HepG2 (cell line): ENCODE data around the gene ABHD17A. TPM values are rescaled to one million over a fixed set of nuclear protein-coding genes. Genes with fewer than 3 reads are reported as not detected.

Source experiments
- ARNT2 ChIP-seq: sonication (generic); formaldehyde crosslinking; IDR thresholded peaks from 2 replicates; pipeline ENCODE4 v1.8.0; 2022; ENCODE audit warnings: mild to moderate bottlenecking, low read depth, missing genetic modification reagents, moderate library complexity
- IKZF1 ChIP-seq: fragments of 450-650 bp; IDR thresholded peaks from 2 replicates; pipeline ENCODE4 v1.7.1; 2016
- JUNB ChIP-seq: sonication (generic); formaldehyde crosslinking; IDR thresholded peaks from 2 replicates; pipeline ENCODE4 v1.8.0; 2022; ENCODE audit warnings: missing genetic modification reagents, mild to moderate bottlenecking, borderline replicate concordance
- LCORL ChIP-seq, 2 experiments: fragments of 450-650 bp in 1 of 2; sonication (generic) in 1 of 2; formaldehyde crosslinking in 1 of 2; IDR thresholded peaks; 2 replicates each; pipeline versions ENCODE4 v1.5.0 to v1.6.1; 2017 to 2020; ENCODE audit warnings: antibody characterized with exemption in 1 of 2, missing genetic modification reagents in 1 of 2
- PCBP2 ChIP-seq: fragments of 200-400 bp; formaldehyde crosslinking; optimal IDR thresholded peaks from 2 replicates; pipeline ENCODE3; 2018; ENCODE audit warnings: low read length, low read depth; ENCODE audit not compliant: poor library complexity, severe bottlenecking
- PRPF4 ChIP-seq: fragments of 200-400 bp; formaldehyde crosslinking; IDR thresholded peaks from 2 replicates; pipeline ENCODE4 v1.6.1; 2016; ENCODE audit warnings: low read length, low read depth; ENCODE audit not compliant: poor library complexity, severe bottlenecking
- RAD21 ChIP-seq: fragments of 450-650 bp; formaldehyde crosslinking; IDR thresholded peaks from 2 replicates; pipeline ENCODE4 v1.5.0; 2020; ENCODE audit warnings: mild to moderate bottlenecking
- RELA ChIP-seq: sonication (generic); formaldehyde crosslinking; IDR thresholded peaks from 2 replicates; pipeline ENCODE4 v1.4.0; 2020; ENCODE audit warnings: missing genetic modification reagents
- TARDBP ChIP-seq: sonication (generic); formaldehyde crosslinking; IDR thresholded peaks from 2 replicates; pipeline ENCODE4 v1.8.0; 2022; ENCODE audit warnings: mild to moderate bottlenecking, missing genetic modification reagents
- TCF12 ChIP-seq, 2 experiments: fragments of 450-650 bp in 1 of 2; sonication (generic) in 1 of 2; formaldehyde crosslinking in 1 of 2; IDR thresholded peaks; 2 replicates each; pipeline versions ENCODE4 v1.6.1 to v1.8.0; 2017 to 2022; ENCODE audit warnings: antibody characterized with exemption in 1 of 2, mild to moderate bottlenecking in 1 of 2, missing genetic modification reagents in 1 of 2, moderate library complexity in 1 of 2
- ZBTB38 ChIP-seq: sonication (generic); formaldehyde crosslinking; IDR thresholded peaks from 2 replicates; pipeline ENCODE4 v1.5.1; 2020; ENCODE audit warnings: mild to moderate bottlenecking, missing genetic modification reagents
- ZNF121 ChIP-seq: sonication (generic); formaldehyde crosslinking; IDR thresholded peaks from 2 replicates; pipeline ENCODE4 v1.5.0; 2020; ENCODE audit warnings: mild to moderate bottlenecking, missing genetic modification reagents
- ZNF180 ChIP-seq: sonication (generic); formaldehyde crosslinking; IDR thresholded peaks from 2 replicates; pipeline ENCODE4 v1.4.0; 2020; ENCODE audit warnings: low read depth, missing genetic modification reagents, borderline replicate concordance
- ZNF605 ChIP-seq: sonication (generic); formaldehyde crosslinking; IDR thresholded peaks from 2 replicates; pipeline ENCODE4 v1.8.0; 2022; ENCODE audit warnings: mild to moderate bottlenecking, missing genetic modification reagents
- ZNF883 ChIP-seq: sonication (generic); formaldehyde crosslinking; IDR thresholded peaks from 2 replicates; pipeline ENCODE4 v1.5.1; 2020; ENCODE audit warnings: mild to moderate bottlenecking, missing genetic modification reagents; ENCODE audit errors: not compliant biosample characterization
- polyA plus RNA-seq, 8 experiments: library from polyadenylated mRNA; depleted of rRNA in 3 of 8; stranded (reverse) in 7 of 8; unstranded in 1 of 8; fragments of >200 nt; fragmentation: Illumina TruSeq in 4 of 8; extraction: Trizol in 4 of 8; gene quantifications; 2 replicates each; pipeline versions ENCODE4 v1.2.1 to v1.2.3, GENCODE V29; 2011 to 2016; ENCODE audit warnings: low read depth in 4 of 8, missing spikeins in 1 of 8, mixed read lengths in 1 of 8; ENCODE audit not compliant: insufficient read depth in 1 of 8
- total RNA-seq, 5 experiments: library from RNA; depleted of rRNA; stranded (reverse); fragments of >200 nt; fragmentation: Illumina TruSeq; extraction: Trizol; gene quantifications; 2 replicates each; pipeline ENCODE4 v1.2.3, GENCODE V29; 2016; ENCODE audit warnings: low read depth in 1 of 5
- TF ChIP-seq, protein P1 (sequence below), 2 experiments: fragments of 450-650 bp in 1 of 2; sonication (generic) in 1 of 2; formaldehyde crosslinking; IDR thresholded peaks; 2 replicates each; pipeline versions ENCODE4 v1.5.0 to v1.8.0; 2020 to 2022; ENCODE audit warnings: mild to moderate bottlenecking in 1 of 2, missing genetic modification reagents in 1 of 2
- TF ChIP-seq, protein P2 (sequence below): sonication (generic); formaldehyde crosslinking; IDR thresholded peaks from 2 replicates; pipeline ENCODE4 v1.4.0; 2020; ENCODE audit warnings: mild to moderate bottlenecking, missing genetic modification reagents
- TF ChIP-seq, protein P3 (sequence below): sonication (generic); formaldehyde crosslinking; IDR thresholded peaks from 2 replicates; pipeline ENCODE4 v1.9.0; 2021; ENCODE audit warnings: missing genetic modification reagents, borderline replicate concordance
- TF ChIP-seq, protein P4 (sequence below): sonication (generic); formaldehyde crosslinking; IDR thresholded peaks from 2 replicates; pipeline ENCODE4 v1.5.1; 2020; ENCODE audit warnings: missing genetic modification reagents, mild to moderate bottlenecking, borderline replicate concordance
- TF ChIP-seq, protein P5 (sequence below): IDR thresholded peaks from 2 replicates; pipeline ENCODE4 v1.6.1; 2016; ENCODE audit warnings: low read depth

The ABHD17A gene
- total and polyA plus RNA-seq, 2 of the 13 experiments (the other 11 are each of a cell fraction or from before 2014, with no cell fraction given), result 27.7 to 40.8 TPM

DNA sequence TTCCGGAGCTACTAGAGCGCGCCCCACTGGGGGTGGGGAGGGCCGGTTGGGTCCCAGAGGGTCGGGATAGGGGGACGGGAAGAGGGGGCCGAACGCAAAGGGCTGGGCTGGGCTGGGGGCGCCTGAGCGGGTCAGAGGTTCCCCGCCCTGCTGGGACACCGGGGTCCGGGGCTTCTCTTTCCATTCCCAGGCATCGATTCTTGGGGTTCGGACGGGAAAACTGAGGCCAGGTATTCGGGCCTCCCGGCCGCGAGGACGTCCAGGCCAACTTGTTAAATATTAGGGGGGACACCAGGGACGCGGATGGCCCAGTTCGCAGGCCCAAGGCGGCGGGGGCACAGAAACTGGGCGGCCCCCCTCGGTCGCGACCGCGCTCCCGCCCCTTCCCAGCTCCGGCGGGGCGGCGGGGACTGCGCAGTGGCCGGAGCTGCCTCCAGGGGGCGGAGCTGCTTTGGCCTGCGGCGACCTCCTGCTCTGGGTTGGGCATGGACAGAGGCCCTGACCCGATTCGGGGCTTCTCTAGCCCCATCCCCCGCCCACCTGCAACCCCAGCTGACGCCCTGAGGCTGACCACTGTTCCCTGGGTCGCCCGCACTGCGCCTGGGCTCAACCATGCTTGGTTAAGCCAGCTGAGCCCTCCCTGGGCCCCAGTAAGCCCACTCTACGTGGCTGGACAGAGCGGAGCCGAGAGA lies 20.7 kb downstream of the ABHD17A start (continued):
- TF ChIP-seq, protein P1, sequence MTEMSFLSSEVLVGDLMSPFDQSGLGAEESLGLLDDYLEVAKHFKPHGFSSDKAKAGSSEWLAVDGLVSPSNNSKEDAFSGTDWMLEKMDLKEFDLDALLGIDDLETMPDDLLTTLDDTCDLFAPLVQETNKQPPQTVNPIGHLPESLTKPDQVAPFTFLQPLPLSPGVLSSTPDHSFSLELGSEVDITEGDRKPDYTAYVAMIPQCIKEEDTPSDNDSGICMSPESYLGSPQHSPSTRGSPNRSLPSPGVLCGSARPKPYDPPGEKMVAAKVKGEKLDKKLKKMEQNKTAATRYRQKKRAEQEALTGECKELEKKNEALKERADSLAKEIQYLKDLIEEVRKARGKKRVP (CRISPR knock-in tag; IDR thresholded peaks at IDR 0.05), result no peak
- TF ChIP-seq ARNT2 (CRISPR knock-in tag) (no peak), ZNF180 (CRISPR knock-in tag) (no peak), TCF12 (IDR thresholded peaks at IDR 0.05) (no peak), TCF12 (CRISPR knock-in tag; IDR thresholded peaks at IDR 0.05) (peak; percentile 14; the same call in 1 of the 2 replicates), PRPF4 (no peak), JUNB (no peak), ZNF121 (CRISPR knock-in tag) (peak; percentile 33; the same call in 1 of the 2 replicates), RAD21 (peak; percentile 94), IKZF1 (no peak), TARDBP (CRISPR knock-in tag) (peak; percentile 77), ZNF605 (CRISPR knock-in tag) (peak; percentile 83), ZBTB38 (CRISPR knock-in tag) (peak; percentile 89), LCORL (IDR thresholded peaks at IDR 0.05) (no peak), LCORL (CRISPR knock-in tag; IDR thresholded peaks at IDR 0.05) (peak; percentile 68), RELA (0 out of 2 replicates have a peak, but pooled peaks have one; percentile 31), ZNF883 (CRISPR knock-in tag) (no peak), PCBP2 (no peak)
- TF ChIP-seq, protein P2, sequence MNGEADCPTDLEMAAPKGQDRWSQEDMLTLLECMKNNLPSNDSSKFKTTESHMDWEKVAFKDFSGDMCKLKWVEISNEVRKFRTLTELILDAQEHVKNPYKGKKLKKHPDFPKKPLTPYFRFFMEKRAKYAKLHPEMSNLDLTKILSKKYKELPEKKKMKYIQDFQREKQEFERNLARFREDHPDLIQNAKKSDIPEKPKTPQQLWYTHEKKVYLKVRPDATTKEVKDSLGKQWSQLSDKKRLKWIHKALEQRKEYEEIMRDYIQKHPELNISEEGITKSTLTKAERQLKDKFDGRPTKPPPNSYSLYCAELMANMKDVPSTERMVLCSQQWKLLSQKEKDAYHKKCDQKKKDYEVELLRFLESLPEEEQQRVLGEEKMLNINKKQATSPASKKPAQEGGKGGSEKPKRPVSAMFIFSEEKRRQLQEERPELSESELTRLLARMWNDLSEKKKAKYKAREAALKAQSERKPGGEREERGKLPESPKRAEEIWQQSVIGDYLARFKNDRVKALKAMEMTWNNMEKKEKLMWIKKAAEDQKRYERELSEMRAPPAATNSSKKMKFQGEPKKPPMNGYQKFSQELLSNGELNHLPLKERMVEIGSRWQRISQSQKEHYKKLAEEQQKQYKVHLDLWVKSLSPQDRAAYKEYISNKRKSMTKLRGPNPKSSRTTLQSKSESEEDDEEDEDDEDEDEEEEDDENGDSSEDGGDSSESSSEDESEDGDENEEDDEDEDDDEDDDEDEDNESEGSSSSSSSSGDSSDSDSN, result peak; percentile 77
- TF ChIP-seq, protein P3, sequence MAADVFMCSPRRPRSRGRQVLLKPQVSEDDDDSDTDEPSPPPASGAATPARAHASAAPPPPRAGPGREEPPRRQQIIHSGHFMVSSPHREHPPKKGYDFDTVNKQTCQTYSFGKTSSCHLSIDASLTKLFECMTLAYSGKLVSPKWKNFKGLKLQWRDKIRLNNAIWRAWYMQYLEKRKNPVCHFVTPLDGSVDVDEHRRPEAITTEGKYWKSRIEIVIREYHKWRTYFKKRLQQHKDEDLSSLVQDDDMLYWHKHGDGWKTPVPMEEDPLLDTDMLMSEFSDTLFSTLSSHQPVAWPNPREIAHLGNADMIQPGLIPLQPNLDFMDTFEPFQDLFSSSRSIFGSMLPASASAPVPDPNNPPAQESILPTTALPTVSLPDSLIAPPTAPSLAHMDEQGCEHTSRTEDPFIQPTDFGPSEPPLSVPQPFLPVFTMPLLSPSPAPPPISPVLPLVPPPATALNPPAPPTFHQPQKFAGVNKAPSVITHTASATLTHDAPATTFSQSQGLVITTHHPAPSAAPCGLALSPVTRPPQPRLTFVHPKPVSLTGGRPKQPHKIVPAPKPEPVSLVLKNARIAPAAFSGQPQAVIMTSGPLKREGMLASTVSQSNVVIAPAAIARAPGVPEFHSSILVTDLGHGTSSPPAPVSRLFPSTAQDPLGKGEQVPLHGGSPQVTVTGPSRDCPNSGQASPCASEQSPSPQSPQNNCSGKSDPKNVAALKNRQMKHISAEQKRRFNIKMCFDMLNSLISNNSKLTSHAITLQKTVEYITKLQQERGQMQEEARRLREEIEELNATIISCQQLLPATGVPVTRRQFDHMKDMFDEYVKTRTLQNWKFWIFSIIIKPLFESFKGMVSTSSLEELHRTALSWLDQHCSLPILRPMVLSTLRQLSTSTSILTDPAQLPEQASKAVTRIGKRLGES (CRISPR knock-in tag), result no peak
- TF ChIP-seq, protein P4, sequence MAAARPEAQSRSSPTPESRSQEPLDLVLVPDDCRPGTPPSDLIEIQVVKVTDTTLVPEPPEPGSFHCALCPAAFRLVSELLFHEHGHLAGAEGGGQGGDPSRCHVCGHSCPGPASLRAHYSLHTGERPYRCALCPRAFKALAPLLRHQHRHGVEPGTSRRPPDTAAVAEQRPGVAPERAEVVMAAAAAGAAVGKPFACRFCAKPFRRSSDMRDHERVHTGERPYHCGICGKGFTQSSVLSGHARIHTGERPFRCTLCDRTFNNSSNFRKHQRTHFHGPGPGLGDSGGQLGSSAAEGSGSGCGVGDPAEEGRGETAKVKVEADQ (CRISPR knock-in tag), result no peak
- TF ChIP-seq, protein P5, sequence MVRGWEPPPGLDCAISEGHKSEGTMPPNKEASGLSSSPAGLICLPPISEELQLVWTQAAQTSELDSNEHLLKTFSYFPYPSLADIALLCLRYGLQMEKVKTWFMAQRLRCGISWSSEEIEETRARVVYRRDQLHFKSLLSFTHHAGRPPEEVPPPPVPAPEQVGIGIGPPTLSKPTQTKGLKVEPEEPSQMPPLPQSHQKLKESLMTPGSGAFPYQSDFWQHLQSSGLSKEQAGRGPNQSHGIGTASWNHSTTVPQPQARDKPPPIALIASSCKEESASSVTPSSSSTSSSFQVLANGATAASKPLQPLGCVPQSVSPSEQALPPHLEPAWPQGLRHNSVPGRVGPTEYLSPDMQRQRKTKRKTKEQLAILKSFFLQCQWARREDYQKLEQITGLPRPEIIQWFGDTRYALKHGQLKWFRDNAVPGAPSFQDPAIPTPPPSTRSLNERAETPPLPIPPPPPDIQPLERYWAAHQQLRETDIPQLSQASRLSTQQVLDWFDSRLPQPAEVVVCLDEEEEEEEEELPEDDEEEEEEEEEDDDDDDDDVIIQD (CRISPR knock-in tag), result peak; percentile 11; the same call in 1 of the 2 replicates
